ENCODE measurements around the gene PDE6B. TPM values are rescaled to one million over a fixed set of nuclear protein-coding genes. Genes with fewer than 3 reads are reported as not detected.

The PDE6B gene
- polyA plus RNA-seq, 1 donor from 2014 or later: 3.2 TPM

DNA sequence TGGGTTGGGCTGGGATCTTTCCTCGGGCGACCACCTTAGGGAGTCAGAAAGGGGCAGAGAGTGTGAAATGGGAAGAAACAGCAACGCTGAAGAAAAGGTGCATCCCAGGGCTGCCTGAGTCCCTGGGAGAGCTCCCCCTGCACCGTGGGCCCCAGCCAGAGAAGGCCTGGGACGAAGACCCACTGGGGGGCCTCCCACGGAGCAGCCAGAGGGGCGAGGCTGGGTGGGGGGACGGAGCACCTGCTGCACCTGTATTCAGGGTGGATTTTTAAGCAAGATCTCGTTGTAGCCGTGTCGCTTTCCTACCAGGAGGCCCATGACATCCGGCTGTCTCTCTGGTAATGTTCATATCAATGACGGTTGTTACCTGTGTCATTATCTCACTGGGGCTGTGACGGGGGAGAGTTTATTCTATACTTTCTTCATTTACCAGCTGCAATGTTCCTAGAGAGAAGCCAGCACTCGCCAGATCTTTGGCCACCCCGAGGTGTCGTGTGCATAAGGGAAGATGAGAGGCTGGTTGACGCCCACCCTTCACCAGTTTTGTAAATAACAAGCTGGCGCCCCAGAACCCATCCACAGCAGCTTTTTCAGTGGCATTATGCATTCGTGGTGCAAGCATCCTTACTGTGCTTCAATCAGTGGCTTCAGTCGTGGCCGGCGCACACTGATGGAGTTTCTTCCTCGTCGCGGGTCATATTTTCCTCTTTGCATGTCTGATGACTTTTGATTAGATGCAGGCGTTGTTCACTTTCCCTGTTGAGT is 74.6 kb downstream of the PDE6B start:
- no peak overlapping the region for H3K4me2 ChIP-seq (ENCODE audit: low read length)
- H3K27ac ChIP-seq (ENCODE audit: low read length): no peak overlapping the region
- H3K36me3 ChIP-seq (ENCODE audit: insufficient read depth, low read length): no peaks in the 10 kb centered on the region
- no peaks in the 10 kb centered on the region for H4K20me1 ChIP-seq (ENCODE audit: insufficient read depth)
- no peak overlapping the region for H3K9ac ChIP-seq (ENCODE audit: low read length)
- H3K9me2 ChIP-seq (ENCODE audit: insufficient read depth, low read length): no peaks in the 10 kb centered on the region
- no peak overlapping the region for H3K4me3 ChIP-seq (ENCODE audit: low read length)
- TF ChIP-seq, protein P1, sequence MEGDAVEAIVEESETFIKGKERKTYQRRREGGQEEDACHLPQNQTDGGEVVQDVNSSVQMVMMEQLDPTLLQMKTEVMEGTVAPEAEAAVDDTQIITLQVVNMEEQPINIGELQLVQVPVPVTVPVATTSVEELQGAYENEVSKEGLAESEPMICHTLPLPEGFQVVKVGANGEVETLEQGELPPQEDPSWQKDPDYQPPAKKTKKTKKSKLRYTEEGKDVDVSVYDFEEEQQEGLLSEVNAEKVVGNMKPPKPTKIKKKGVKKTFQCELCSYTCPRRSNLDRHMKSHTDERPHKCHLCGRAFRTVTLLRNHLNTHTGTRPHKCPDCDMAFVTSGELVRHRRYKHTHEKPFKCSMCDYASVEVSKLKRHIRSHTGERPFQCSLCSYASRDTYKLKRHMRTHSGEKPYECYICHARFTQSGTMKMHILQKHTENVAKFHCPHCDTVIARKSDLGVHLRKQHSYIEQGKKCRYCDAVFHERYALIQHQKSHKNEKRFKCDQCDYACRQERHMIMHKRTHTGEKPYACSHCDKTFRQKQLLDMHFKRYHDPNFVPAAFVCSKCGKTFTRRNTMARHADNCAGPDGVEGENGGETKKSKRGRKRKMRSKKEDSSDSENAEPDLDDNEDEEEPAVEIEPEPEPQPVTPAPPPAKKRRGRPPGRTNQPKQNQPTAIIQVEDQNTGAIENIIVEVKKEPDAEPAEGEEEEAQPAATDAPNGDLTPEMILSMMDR (IDR thresholded peaks at IDR 0.05; ENCODE audit: poor library complexity, severe bottlenecking): no peak
- no peak for TF ChIP-seq EP300 (conservative IDR thresholded peaks at IDR 0.05; ENCODE audit: poor library complexity, severe bottlenecking)
- TF ChIP-seq POLR2AphosphoS5 (IDR thresholded peaks at IDR 0.05): no peak
- TF ChIP-seq, protein P2, sequence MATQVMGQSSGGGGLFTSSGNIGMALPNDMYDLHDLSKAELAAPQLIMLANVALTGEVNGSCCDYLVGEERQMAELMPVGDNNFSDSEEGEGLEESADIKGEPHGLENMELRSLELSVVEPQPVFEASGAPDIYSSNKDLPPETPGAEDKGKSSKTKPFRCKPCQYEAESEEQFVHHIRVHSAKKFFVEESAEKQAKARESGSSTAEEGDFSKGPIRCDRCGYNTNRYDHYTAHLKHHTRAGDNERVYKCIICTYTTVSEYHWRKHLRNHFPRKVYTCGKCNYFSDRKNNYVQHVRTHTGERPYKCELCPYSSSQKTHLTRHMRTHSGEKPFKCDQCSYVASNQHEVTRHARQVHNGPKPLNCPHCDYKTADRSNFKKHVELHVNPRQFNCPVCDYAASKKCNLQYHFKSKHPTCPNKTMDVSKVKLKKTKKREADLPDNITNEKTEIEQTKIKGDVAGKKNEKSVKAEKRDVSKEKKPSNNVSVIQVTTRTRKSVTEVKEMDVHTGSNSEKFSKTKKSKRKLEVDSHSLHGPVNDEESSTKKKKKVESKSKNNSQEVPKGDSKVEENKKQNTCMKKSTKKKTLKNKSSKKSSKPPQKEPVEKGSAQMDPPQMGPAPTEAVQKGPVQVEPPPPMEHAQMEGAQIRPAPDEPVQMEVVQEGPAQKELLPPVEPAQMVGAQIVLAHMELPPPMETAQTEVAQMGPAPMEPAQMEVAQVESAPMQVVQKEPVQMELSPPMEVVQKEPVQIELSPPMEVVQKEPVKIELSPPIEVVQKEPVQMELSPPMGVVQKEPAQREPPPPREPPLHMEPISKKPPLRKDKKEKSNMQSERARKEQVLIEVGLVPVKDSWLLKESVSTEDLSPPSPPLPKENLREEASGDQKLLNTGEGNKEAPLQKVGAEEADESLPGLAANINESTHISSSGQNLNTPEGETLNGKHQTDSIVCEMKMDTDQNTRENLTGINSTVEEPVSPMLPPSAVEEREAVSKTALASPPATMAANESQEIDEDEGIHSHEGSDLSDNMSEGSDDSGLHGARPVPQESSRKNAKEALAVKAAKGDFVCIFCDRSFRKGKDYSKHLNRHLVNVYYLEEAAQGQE (IDR thresholded peaks at IDR 0.05; ENCODE audit: borderline replicate concordance): no peak
- TF ChIP-seq EZH2 (IDR thresholded peaks at IDR 0.05; ENCODE audit: borderline replicate concordance, insufficient read depth, low read length, poor library complexity, severe bottlenecking): no peak
- no peak for TF ChIP-seq TAF1 (IDR thresholded peaks at IDR 0.05; ENCODE audit: low read depth)
- TF ChIP-seq MXI1 (conservative IDR thresholded peaks at IDR 0.05; ENCODE audit: poor library complexity, severe bottlenecking): no peak
- no peak for TF ChIP-seq RAD21 (conservative IDR thresholded peaks at IDR 0.05)
- no peak for TF ChIP-seq SMC3 (conservative IDR thresholded peaks at IDR 0.05; ENCODE audit: poor library complexity)
- H3K9me3 ChIP-seq (ENCODE audit: low read length): no peaks in the 10 kb centered on the region
- H3K27me3 ChIP-seq (ENCODE audit: insufficient read depth, low read depth, low read length): no peaks in the 10 kb centered on the region
- no peaks in the 10 kb centered on the region for H3F3A ChIP-seq (ENCODE audit: insufficient read depth, low read length, poor library complexity, severe bottlenecking)
- no peaks in the 10 kb centered on the region for H3K79me2 ChIP-seq (replicated peaks; ENCODE audit: insufficient read depth, low read length)
- no peak overlapping the region for H2AFZ ChIP-seq (ENCODE audit: low read depth, low read length)

DNA sequence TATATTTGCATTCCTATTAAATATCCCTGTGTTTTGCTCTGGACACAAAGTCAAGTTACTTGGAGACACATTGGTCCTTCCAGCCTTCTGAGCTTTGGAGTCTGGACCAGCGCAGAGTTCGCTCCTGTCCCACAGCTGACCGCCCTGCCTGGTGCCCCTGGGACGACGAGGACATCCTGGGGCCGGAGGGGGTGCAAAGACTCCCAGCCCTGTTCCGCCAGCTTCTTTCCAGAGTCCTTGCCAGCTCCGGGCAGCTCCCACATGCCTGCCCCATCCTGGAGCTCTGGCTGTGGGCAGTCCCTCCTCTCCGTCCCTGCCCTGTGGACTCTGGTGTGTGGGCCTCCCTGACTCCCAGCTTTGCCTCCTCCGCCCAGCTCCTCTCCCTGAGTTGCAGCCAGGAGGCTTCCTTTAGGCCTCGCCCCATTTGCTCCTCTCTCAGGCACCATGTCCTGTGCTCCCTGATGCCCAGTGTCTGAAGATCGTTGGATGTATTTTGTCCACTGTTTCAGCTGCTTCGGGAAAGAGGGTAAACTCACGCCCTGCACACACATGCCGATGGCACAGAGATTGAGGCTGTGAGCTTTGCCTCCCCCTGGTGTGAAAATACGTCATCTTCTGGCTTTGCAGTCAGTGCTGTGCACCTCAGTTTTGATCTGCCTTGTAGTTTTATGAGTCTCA is 75.4 kb downstream of the PDE6B start:
- no peaks in the 10 kb centered on the region for H4K20me1 ChIP-seq (ENCODE audit: insufficient read depth)
- no peak overlapping the region for H3K4me3 ChIP-seq (ENCODE audit: low read length)
- no peaks in the 10 kb centered on the region for H3K36me3 ChIP-seq (ENCODE audit: insufficient read depth, low read length)
- TF ChIP-seq, protein P1 (IDR thresholded peaks at IDR 0.05; ENCODE audit: poor library complexity, severe bottlenecking): no peak
- TF ChIP-seq, protein P2 (IDR thresholded peaks at IDR 0.05; ENCODE audit: borderline replicate concordance): no peak
- TF ChIP-seq RAD21 (conservative IDR thresholded peaks at IDR 0.05) (no peak), SMC3 (conservative IDR thresholded peaks at IDR 0.05; ENCODE audit: poor library complexity) (no peak), EP300 (conservative IDR thresholded peaks at IDR 0.05; ENCODE audit: poor library complexity, severe bottlenecking) (no peak), MXI1 (conservative IDR thresholded peaks at IDR 0.05; ENCODE audit: poor library complexity, severe bottlenecking) (no peak), POLR2AphosphoS5 (IDR thresholded peaks at IDR 0.05) (no peak), TAF1 (IDR thresholded peaks at IDR 0.05; ENCODE audit: low read depth) (no peak), EZH2 (IDR thresholded peaks at IDR 0.05; ENCODE audit: borderline replicate concordance, insufficient read depth, low read length, poor library complexity, severe bottlenecking) (no peak)
- H3F3A ChIP-seq (ENCODE audit: insufficient read depth, low read length, poor library complexity, severe bottlenecking): no peaks in the 10 kb centered on the region
- no peak overlapping the region for H3K27ac ChIP-seq (ENCODE audit: low read length)
- H3K9ac ChIP-seq (ENCODE audit: low read length): no peak overlapping the region
- H3K27me3 ChIP-seq (ENCODE audit: insufficient read depth, low read depth, low read length): no peaks in the 10 kb centered on the region
- peaks cover under 1% of the 10 kb centered on the region for H3K79me2 ChIP-seq (replicated peaks; ENCODE audit: insufficient read depth, low read length)
- H2AFZ ChIP-seq (ENCODE audit: low read depth, low read length): no peak overlapping the region
- H3K9me2 ChIP-seq (ENCODE audit: insufficient read depth, low read length): no peaks in the 10 kb centered on the region
- H3K9me3 ChIP-seq (ENCODE audit: low read length): no peaks in the 10 kb centered on the region
- H3K4me2 ChIP-seq (ENCODE audit: low read length): no peak overlapping the region
